Fibroblast of upper back skin (primary cell): ENCODE data around the gene LPAR3.

Source experiments
- DNase-seq: peaks from one replicate; pipeline ENCODE4 v3.0.0-alpha.2; 2013

The LPAR3 gene

GRCh38 chr1:84823991-84824390 is 69.0 kb downstream of the LPAR3 start:
- no peak for DNase-seq

- no peak for DNase-seq
Measured at GRCh38 chr1:84823511-84823910, 69.5 kb downstream of the LPAR3 start.

- no peak for DNase-seq
Measured at GRCh38 chr1:84810343-84810742, 82.7 kb downstream of the LPAR3 start.

- DNase-seq, result no peak
Measured at GRCh38 chr1:84809023-84809422, 84.0 kb downstream of the LPAR3 start.

GRCh38 chr1:84803604-84804003 is 89.4 kb downstream of the LPAR3 start:
- DNase-seq, result no peak

- no peak for DNase-seq
Measured at GRCh38 chr1:84802567-84803232, 90.3 kb downstream of the LPAR3 start.

GRCh38 chr1:84800090-84801073 is 92.6 kb downstream of the LPAR3 start:
- no peak for DNase-seq

- DNase-seq, result no peak
Measured at GRCh38 chr1:84797603-84798002, 95.4 kb downstream of the LPAR3 start.

GRCh38 chr1:84795966-84796600 is 96.9 kb downstream of the LPAR3 start:
- no peak for DNase-seq

GRCh38 chr1:84795213-84795612 is 97.8 kb downstream of the LPAR3 start:
- DNase-seq, result no peak

GRCh38 chr1:84792421-84792820 is 100.6 kb downstream of the LPAR3 start:
- DNase-seq, result no peak

GRCh38 chr1:84789014-84789413 is 104.0 kb downstream of the LPAR3 start:
- no peak for DNase-seq

- DNase-seq, result no peak
Measured at GRCh38 chr1:84785271-84786036, 107.6 kb downstream of the LPAR3 start.

- no peak for DNase-seq
Measured at GRCh38 chr1:84782881-84783280, 110.1 kb downstream of the LPAR3 start.

- peak; percentile 54 for DNase-seq
Measured at GRCh38 chr1:84781946-84782771, 110.8 kb downstream of the LPAR3 start.

- DNase-seq, result no peak
Measured at GRCh38 chr1:84780000-84780716, 112.8 kb downstream of the LPAR3 start.

- DNase-seq, result no peak
Measured at GRCh38 chr1:84776639-84777038, 116.4 kb downstream of the LPAR3 start.

- DNase-seq, result peak; percentile 53
Measured at GRCh38 chr1:84775535-84775920, 117.5 kb downstream of the LPAR3 start.

- no peak for DNase-seq
Measured at GRCh38 chr1:84774669-84775534, 118.1 kb downstream of the LPAR3 start.

GRCh38 chr1:84773933-84774497 is 119.0 kb downstream of the LPAR3 start:
- DNase-seq, result no peak
